K562 (cell line): ENCODE measurements around the gene YIPF5. TPM values are rescaled to one million over a fixed set of nuclear protein-coding genes. Genes with fewer than 3 reads are reported as not detected.
A peak's percentile ranks its signal among the peaks of the same experiment; 100 is the strongest.

Source experiments
- ATAC-seq: fragments of 200-7000 bp; cut with Tn5 transposase; 3 replicates; pipeline ENCODE4 v1.9.1; 2020; ENCODE audit warnings: moderate library complexity
- BruUV-seq: library from RNA; stranded (reverse); fragments of 400-500 nt; replicated peaks from 2 replicates; lab custom pipeline; 2021; lab: Mats Ljungman, UMichigan
- CTCF ChIA-PET: fragments of 300-600 bp; formaldehyde crosslinking; extraction: SDS; loops from one replicate; lab custom pipeline; 2021; ENCODE audit warnings: low intra/inter-chr PET ratio; lab: Yijun Ruan, JAX
- POLR2A ChIA-PET: fragments of 300-600, 350-650 bp; sonication (Branson Sonifier 250); formaldehyde crosslinking; extraction: SDS; loops from one replicate; lab custom pipeline; 2021; ENCODE audit warnings: antibody characterized with exemption, inconsistent platforms; lab: Yijun Ruan, JAX
- DNase-seq, 4 experiments: peaks; one replicate each; pipeline versions ENCODE4 v3.0.0 to v3.0.0-alpha.2; 2011 to 2018; ENCODE audit warnings: low spot score in 3 of 4, mixed read lengths in 3 of 4; ENCODE audit errors: extremely low read depth in 1 of 4
- FAIRE-seq: peaks from 2 replicates; lab custom pipeline; 2011; peaks lifted over from hg19 to GRCh38; lab: Jason Lieb, UNC
- H2AFZ ChIP-seq: 2 replicates; pipeline ENCODE4 v1.6.0; 2011; ENCODE audit warnings: low read depth, low read length, control low read depth, inconsistent platforms
- H3K27ac ChIP-seq: fragments of 200-600 bp; 3 replicates; pipeline ENCODE4 v1.8.0; 2011; ENCODE audit warnings: low read depth, mild to moderate bottlenecking, control low read depth, inconsistent platforms, low read length, moderate library complexity, mixed read lengths; ENCODE audit errors: extremely low read depth
- H3K27me3 ChIP-seq, 2 experiments: fragments of 300-600 bp in 1 of 2; 2 replicates in 1 of 2; 3 replicates in 1 of 2; pipeline versions ENCODE4 v1.6.0 to v1.8.0; 2011; ENCODE audit warnings: inconsistent platforms in 2 of 2, low read length in 2 of 2, mild to moderate bottlenecking in 1 of 2, mixed read lengths in 1 of 2, moderate library complexity in 1 of 2; ENCODE audit not compliant: control insufficient read depth in 2 of 2, insufficient read depth in 2 of 2
- H3K36me3 ChIP-seq: fragments of 300-600 bp; 3 replicates; pipeline ENCODE4 v1.8.0; 2011; ENCODE audit warnings: mild to moderate bottlenecking, low read length, inconsistent platforms; ENCODE audit not compliant: control insufficient read depth, insufficient read depth
- H3K4me1 ChIP-seq, 2 experiments: fragments of 200-600 bp in 1 of 2; replicated peaks in 1 of 2; 2 replicates in 1 of 2; 3 replicates in 1 of 2; pipeline versions ENCODE4 v1.5.1 to v1.8.0; 2011; ENCODE audit warnings: inconsistent platforms in 2 of 2, low read length in 2 of 2, mild to moderate bottlenecking in 1 of 2, mixed read lengths in 1 of 2, moderate library complexity in 1 of 2; ENCODE audit not compliant: control insufficient read depth in 2 of 2, insufficient read depth in 2 of 2
- H3K4me2 ChIP-seq: 2 replicates; pipeline ENCODE4 v1.6.1; 2011; ENCODE audit warnings: low read length, control low read depth, inconsistent platforms, mixed read lengths; ENCODE audit not compliant: insufficient read depth
- H3K4me3 ChIP-seq: fragments of 200-600 bp; sonication (generic), shearing (Covaris generic); 2 replicates; pipeline ENCODE4 v1.5.1; 2016; ENCODE audit warnings: control low read depth, inconsistent platforms
- H3K79me2 ChIP-seq: fragments of 200-600 bp; 3 replicates; pipeline ENCODE4 v1.8.0; 2011; ENCODE audit warnings: low read length, inconsistent platforms; ENCODE audit not compliant: control insufficient read depth, insufficient read depth
- H3K9ac ChIP-seq, 2 experiments: 2 replicates each; pipeline versions ENCODE4 v1.6.0 to v1.6.1; 2011; ENCODE audit warnings: low read depth in 2 of 2, low read length in 2 of 2, control low read depth in 1 of 2, inconsistent platforms in 1 of 2, mild to moderate bottlenecking in 1 of 2, mixed read lengths in 1 of 2; ENCODE audit not compliant: insufficient read depth in 1 of 2
- H3K9me1 ChIP-seq: one replicate; pipeline ENCODE4 v1.6.0; 2011; ENCODE audit warnings: inconsistent platforms, mild to moderate bottlenecking, low read length, moderate library complexity; ENCODE audit not compliant: control insufficient read depth, insufficient read depth
- H3K9me3 ChIP-seq: replicated peaks from 2 replicates; pipeline ENCODE4 v1.5.1; 2011; ENCODE audit warnings: low read depth, low read length, inconsistent platforms; ENCODE audit not compliant: control insufficient read depth, insufficient read depth
- H4K20me1 ChIP-seq: replicated peaks from 2 replicates; pipeline ENCODE4 v1.6.1; 2011; ENCODE audit warnings: low read length, inconsistent platforms, mixed read lengths; ENCODE audit not compliant: control insufficient read depth, insufficient read depth
- CREB1 ChIP-seq, 2 experiments: sonication (generic) in 1 of 2; formaldehyde crosslinking in 1 of 2; IDR thresholded peaks; 2 replicates each; pipeline versions ENCODE4 v1.6.1 to v1.8.0; 2012 to 2022; ENCODE audit warnings: inconsistent platforms in 1 of 2, mild to moderate bottlenecking in 1 of 2, missing genetic modification reagents in 1 of 2, moderate library complexity in 1 of 2
- ETS1 ChIP-seq: conservative IDR thresholded peaks from 2 replicates; pipeline ENCODE4 v1.6.1; 2011; ENCODE audit warnings: low read depth, mild to moderate bottlenecking, low read length; ENCODE audit not compliant: control insufficient read depth
- FOSL1 ChIP-seq: fragments of 200-800 bp; sonication (Bioruptor generic); conservative IDR thresholded peaks from 2 replicates; pipeline ENCODE4 v1.6.1; 2016; ENCODE audit warnings: missing genetic modification characterization, missing compliant biosample characterization
- HMBOX1 ChIP-seq: sonication (generic); IDR thresholded peaks from 2 replicates; pipeline ENCODE4 v1.6.1; 2016
- MAX ChIP-seq: sonication (generic); formaldehyde crosslinking; IDR thresholded peaks from 2 replicates; pipeline ENCODE4 v1.9.0; 2022; ENCODE audit warnings: mild to moderate bottlenecking, missing genetic modification reagents
- MCM2 ChIP-seq: fragments of 450-650 bp; IDR thresholded peaks from 2 replicates; pipeline ENCODE4 v1.6.1; 2017; ENCODE audit warnings: low read depth, mild to moderate bottlenecking
- MCM3 ChIP-seq: fragments of 450-650 bp; IDR thresholded peaks from 2 replicates; pipeline ENCODE4 v1.6.1; 2016
- MIER1 ChIP-seq: fragments of 450-650 bp; IDR thresholded peaks from 2 replicates; pipeline ENCODE4 v1.6.1; 2016; ENCODE audit warnings: antibody characterized with exemption, mild to moderate bottlenecking, low read depth
- TRIM24 ChIP-seq, 2 experiments: fragments of 450-650 bp; IDR thresholded peaks; 2 replicates each; pipeline ENCODE4 v1.6.1; 2016
- XRCC3 ChIP-seq: fragments of 450-650 bp; IDR thresholded peaks from 2 replicates; pipeline ENCODE4 v1.6.1; 2017; ENCODE audit warnings: mild to moderate bottlenecking, moderate library complexity
- ZNF282 ChIP-seq: sonication (generic); formaldehyde crosslinking; IDR thresholded peaks from 2 replicates; pipeline ENCODE4 v1.8.1; 2023; ENCODE audit warnings: missing genetic modification reagents
- ZNF444 ChIP-seq: fragments of 250-450 bp; sonication (Bioruptor Pico); IDR thresholded peaks from 2 replicates; pipeline ENCODE4 v1.4.0; 2020; ENCODE audit warnings: mild to moderate bottlenecking, moderate library complexity
- ZNF551 ChIP-seq: fragments of 250-450 bp; sonication (Bioruptor Pico); IDR thresholded peaks from 2 replicates; pipeline ENCODE4 v1.5.0; 2021; ENCODE audit warnings: mild to moderate bottlenecking, moderate library complexity
- ZNF57 ChIP-seq: fragments of 450-650 bp; formaldehyde crosslinking; IDR thresholded peaks from 2 replicates; pipeline ENCODE4 v1.4.0; 2020; ENCODE audit warnings: mild to moderate bottlenecking, moderate library complexity
- ZNF589 ChIP-seq: fragments of 200-800 bp; sonication (Bioruptor generic); IDR thresholded peaks from 2 replicates; pipeline ENCODE4 v1.6.1; 2016; ENCODE audit warnings: low read depth, missing genetic modification characterization, missing compliant biosample characterization
- ZNF644 ChIP-seq: fragments of 200-800 bp; sonication (Bioruptor generic); IDR thresholded peaks from 2 replicates; pipeline ENCODE4 v1.6.1; 2016; ENCODE audit warnings: low read depth, missing genetic modification characterization, missing compliant biosample characterization
- ZNF778 ChIP-seq: fragments of 450-650 bp; formaldehyde crosslinking; IDR thresholded peaks from 2 replicates; pipeline ENCODE4 v1.4.0; 2020; ENCODE audit warnings: mild to moderate bottlenecking, moderate library complexity
- ZNF785 ChIP-seq: fragments of 250-450 bp; sonication (Bioruptor Pico); IDR thresholded peaks from 2 replicates; pipeline ENCODE4 v1.4.0; 2020; ENCODE audit warnings: mild to moderate bottlenecking
- WGBS: fragments of 100-300 bp; shearing (Covaris generic); methylation state at CpG from one replicate; pipeline ENCODE4 v1.1.6; 2016; ENCODE audit warnings: low coverage, mixed read lengths; ENCODE audit not compliant: insufficient coverage; ENCODE audit errors: missing lambda C conversion rate; 5-methylcytosine and 5-hydroxymethylcytosine counted together
- in situ Hi-C: fragments of 300-500 bp; cut with MboI; formaldehyde crosslinking; loops from 4 replicates; pipeline ENCODE4 v1.15.0; 2018; ENCODE audit warnings: inconsistent platforms, mixed read lengths
- intact Hi-C: fragments of 100-400 bp; cut with micrococcal nuclease; formaldehyde crosslinking; loops from 2 replicates; pipeline ENCODE4 v1.14.2; 2022
- polyA plus RNA-seq, 8 experiments: library from polyadenylated mRNA; depleted of rRNA in 4 of 8; stranded (reverse) in 5 of 8; unstranded in 3 of 8; fragments of >200 nt; fragmentation: Nextera tagmentation in 2 of 8; fragmentation: Illumina TruSeq in 1 of 8; extraction: Ambion mirVana in 2 of 8; extraction: Trizol in 1 of 8; gene quantifications; 2 replicates each; pipeline versions ENCODE4 v1.2.1 to v1.2.3, GENCODE V29; 2011 to 2014; ENCODE audit warnings: inconsistent platforms in 1 of 8, missing spikeins in 1 of 8
- total RNA-seq, 7 experiments: library from RNA; depleted of rRNA in 6 of 7; stranded (reverse); fragments of >200 nt in 6 of 7; fragmentation: Illumina TruSeq in 2 of 7; extraction: Trizol in 2 of 7; gene quantifications; 2 replicates each; pipeline versions ENCODE4 v1.2.1 to v1.2.3, GENCODE V29; 2011 to 2021; ENCODE audit warnings: low replicate concordance in 1 of 7

YIPF5 gene
- total and polyA plus RNA-seq, 9 of the 15 experiments (the other 6 are each of a cell fraction or from before 2014, with no cell fraction given): 12.1 to 52.9 (median 33.7) TPM

- TF ChIP-seq TRIM24 (IDR thresholded peaks at IDR 0.05) (no peak), MCM2 (no peak), ZNF785 (CRISPR knock-in tag) (no peak), FOSL1 (tag) (no peak), ZNF644 (tag) (no peak), CREB1 (IDR thresholded peaks at IDR 0.05) (no peak), CREB1 (CRISPR knock-in tag; IDR thresholded peaks at IDR 0.05) (no peak), ZNF551 (CRISPR knock-in tag) (no peak), ZNF778 (CRISPR knock-in tag) (no peak), XRCC3 (no peak), ZNF57 (CRISPR knock-in tag) (no peak), MAX (CRISPR knock-in tag) (no peak), MIER1 (no peak), ZNF282 (no peak), ZNF589 (CRISPR knock-in tag) (no peak), HMBOX1 (no peak), ETS1 (no peak), ZNF444 (no peak), MCM3 (no peak)
- intact Hi-C loops: no loop called here
- Histone ChIP-seq H3K9me1 (no peaks in the 10 kb centered on the region), H3K27ac (no peak overlapping the region), H3K4me3 (no peak overlapping the region), H3K9ac (no peak overlapping the region), H3K4me2 (no peak overlapping the region), H3K79me2 (no peaks in the 10 kb centered on the region), H3K27me3 (no peaks in the 10 kb centered on the region), H2AFZ (no peak overlapping the region), H4K20me1 (no peaks in the 10 kb centered on the region), H3K9me3 (no peaks in the 10 kb centered on the region), H3K36me3 (peaks cover 22% of the 10 kb centered on the region; the same call in 2 of the 3 replicates), H3K4me1 (no peaks in the 10 kb centered on the region)
- in situ Hi-C loops: no loop called here
- ChIA-PET CTCF (no interaction called here), POLR2A (no interaction called here)
- WGBS: 89% methylated on average over 2 of the region's 2 CpGs
- no TSS peak for BruUV-seq
- no peak for DNase-seq
- peak; percentile 28; the same call in 1 of the 3 replicates for ATAC-seq
- peak; percentile 29 for FAIRE-seq
These were observed 13.7 kb downstream of the YIPF5 start for GRCh38 chr5:144156767-144157171.
